AG09309 (cell line): Measurements from ENCODE around the gene SEMA5A.

Source experiments
- DNase-seq: peaks from one replicate; pipeline ENCODE4 v3.0.0-alpha.2; 2010; ENCODE audit warnings: low read depth
- H3K4me3 ChIP-seq: 2 replicates; pipeline ENCODE4 v1.5.1; 2011; ENCODE audit warnings: mild to moderate bottlenecking, low read depth, low read length, moderate library complexity; ENCODE audit not compliant: control insufficient read depth
- TF ChIP-seq, protein P1 (sequence below): IDR thresholded peaks from 2 replicates; pipeline ENCODE4 v1.5.1; 2011; ENCODE audit warnings: mild to moderate bottlenecking, low read depth, low read length, inconsistent platforms; ENCODE audit not compliant: insufficient read depth, control insufficient read depth; ENCODE audit errors: missing control alignments

SEMA5A gene

DNA sequence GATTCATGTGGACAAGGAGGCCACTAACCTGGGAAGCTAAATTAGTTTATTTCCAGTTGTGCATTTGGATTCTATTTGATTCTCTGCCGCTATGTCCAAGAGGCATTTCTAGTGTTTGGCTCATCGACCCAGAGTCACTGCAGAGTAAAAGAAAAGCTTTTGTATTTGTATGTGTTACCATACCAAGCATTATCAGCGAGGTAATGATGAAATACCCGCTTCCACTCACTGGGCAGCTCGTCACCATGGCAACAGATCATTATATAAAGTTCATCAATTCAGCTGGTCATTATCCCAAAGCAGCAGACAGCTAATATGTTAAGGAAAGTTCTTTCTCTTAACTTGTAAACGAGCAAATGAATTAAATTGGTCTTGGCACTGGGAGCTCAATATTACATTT lies 380.3 kb downstream of the SEMA5A start:
- no peak for DNase-seq
- TF ChIP-seq, protein P1, sequence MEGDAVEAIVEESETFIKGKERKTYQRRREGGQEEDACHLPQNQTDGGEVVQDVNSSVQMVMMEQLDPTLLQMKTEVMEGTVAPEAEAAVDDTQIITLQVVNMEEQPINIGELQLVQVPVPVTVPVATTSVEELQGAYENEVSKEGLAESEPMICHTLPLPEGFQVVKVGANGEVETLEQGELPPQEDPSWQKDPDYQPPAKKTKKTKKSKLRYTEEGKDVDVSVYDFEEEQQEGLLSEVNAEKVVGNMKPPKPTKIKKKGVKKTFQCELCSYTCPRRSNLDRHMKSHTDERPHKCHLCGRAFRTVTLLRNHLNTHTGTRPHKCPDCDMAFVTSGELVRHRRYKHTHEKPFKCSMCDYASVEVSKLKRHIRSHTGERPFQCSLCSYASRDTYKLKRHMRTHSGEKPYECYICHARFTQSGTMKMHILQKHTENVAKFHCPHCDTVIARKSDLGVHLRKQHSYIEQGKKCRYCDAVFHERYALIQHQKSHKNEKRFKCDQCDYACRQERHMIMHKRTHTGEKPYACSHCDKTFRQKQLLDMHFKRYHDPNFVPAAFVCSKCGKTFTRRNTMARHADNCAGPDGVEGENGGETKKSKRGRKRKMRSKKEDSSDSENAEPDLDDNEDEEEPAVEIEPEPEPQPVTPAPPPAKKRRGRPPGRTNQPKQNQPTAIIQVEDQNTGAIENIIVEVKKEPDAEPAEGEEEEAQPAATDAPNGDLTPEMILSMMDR = no peak
- no peak overlapping the region for H3K4me3 ChIP-seq

DNA sequence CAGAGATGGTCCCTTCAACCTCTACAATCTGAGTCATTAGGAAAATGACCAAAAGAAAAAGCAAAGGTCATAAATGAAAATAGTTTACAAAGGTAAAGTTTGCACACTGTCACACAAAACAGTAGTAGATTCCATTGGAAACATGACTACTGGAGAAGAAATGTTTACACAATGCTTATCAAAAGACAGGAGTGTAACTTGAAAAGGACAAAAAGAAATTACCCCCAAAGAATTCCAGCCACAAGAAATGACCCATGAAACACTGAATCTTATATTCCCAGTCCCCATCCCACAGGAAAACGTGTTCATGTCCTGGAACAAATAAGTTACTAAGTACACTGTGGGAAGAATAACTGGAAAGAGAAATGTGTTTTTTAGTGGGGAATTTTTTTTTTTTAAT lies 385.1 kb downstream of the SEMA5A start:
- H3K4me3 ChIP-seq = no peak overlapping the region
- TF ChIP-seq, protein P1 = no peak
- no peak for DNase-seq

DNA sequence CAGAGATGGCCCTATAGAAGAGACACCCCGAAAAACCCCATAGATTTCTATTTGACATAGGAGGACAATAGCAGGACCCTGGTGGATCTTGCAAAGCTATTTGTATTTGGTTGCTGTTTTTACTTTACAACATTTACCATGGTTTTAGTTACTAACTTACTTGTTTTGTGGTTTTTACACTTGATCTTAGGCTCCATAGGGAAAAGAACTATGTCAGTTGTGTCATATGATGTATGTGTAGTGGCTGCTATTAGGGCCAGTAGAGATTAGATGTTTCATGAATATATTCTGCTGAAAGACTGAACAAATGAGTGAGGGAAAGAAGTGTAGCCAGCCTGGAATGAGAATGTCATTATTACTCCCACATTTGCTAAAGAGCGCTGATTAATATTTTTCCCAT lies 388.1 kb downstream of the SEMA5A start:
- no peak for DNase-seq
- TF ChIP-seq, protein P1 = no peak
- H3K4me3 ChIP-seq = no peak overlapping the region

DNA sequence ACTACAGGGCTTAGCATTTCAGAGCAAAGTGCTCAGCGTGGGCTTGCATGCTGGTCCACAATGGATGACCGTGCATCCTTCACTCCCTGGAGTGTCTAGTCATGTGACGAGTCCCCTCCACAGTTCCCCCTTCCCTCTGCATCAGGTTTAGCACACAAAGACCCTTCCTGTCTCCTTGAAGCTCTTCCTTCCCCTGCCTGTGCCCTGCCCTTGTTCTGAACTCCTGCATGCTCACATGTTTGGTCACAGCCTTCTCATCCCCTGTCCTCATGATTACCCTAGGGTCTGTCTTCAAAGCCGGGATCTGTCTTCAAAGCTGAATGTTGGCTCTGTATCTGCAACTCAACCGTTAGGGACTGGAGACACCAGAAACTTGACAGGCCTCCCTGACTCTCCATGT lies 388.9 kb downstream of the SEMA5A start:
- no peak for DNase-seq
- TF ChIP-seq, protein P1 = no peak
- no peak overlapping the region for H3K4me3 ChIP-seq

DNA sequence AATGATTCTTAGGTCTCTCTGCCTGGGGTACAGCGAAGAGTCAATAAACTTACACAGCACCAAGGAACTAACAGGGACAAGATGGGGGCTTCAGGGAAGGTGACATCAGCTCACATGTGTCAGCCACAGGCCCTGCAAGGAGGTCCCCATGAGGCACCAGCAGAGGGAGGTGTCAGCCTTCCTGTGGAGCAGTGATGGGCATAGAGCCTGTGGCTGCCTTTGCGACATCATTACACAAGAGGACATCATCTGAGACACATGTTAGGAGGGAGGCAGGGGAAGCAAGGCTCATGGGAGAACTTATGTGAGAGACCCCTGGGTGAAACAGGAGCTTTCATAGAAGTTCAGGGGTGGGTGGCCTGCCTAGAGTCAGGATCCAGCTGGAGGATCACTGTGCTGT lies 389.6 kb downstream of the SEMA5A start:
- TF ChIP-seq, protein P1 = peak; percentile 77
- H3K4me3 ChIP-seq = no peak overlapping the region
- peak; percentile 54 for DNase-seq

DNA sequence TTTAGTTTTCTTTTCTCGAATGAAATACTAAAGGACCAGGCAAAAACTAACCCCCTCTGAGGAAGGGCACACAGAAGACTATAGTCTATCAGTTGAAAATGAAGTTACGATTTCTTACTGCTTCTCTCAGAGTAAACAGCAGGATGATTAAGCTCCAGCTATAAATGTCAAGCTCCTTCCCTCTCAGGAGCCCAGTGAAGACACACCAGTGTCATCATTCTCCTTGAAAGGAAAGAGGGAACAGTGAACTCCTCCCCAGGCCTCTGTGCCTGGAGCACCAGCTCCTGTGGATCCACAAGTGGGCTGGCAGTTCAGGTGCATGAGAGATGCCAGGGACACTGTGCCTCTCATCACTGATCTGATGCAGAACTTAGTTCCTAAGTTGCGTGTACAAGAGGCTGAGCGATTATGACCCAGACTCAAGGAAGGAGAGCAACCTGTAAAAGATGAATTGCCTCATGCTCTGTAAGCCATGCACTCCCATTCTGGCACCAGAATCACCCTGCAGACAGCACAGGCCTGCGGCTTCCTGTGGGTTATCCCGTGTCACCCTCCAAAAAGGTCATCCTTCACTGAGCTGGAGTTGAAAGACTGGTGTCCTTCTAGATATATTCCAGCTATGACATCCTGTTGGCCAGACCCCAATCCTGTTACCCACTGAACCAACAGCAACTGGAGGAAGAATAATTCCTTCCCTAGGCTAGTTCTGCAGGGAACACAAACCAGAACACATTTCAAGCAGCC lies 394.0 kb downstream of the SEMA5A start:
- H3K4me3 ChIP-seq = no peak overlapping the region
- no peak for DNase-seq
- TF ChIP-seq, protein P1 = no peak
